ENCODE results near the gene PPIE. TPM values are rescaled to one million over a fixed set of nuclear protein-coding genes. Genes with fewer than 3 reads are reported as not detected.
A peak's percentile ranks its signal among the peaks of the same experiment; 100 is the strongest.

PPIE gene
- total and polyA plus RNA-seq, 2 of the 8 experiments (the other 6 are each of a cell fraction or from before 2014, with no cell fraction given): 38.9 to 56.1 TPM

DNA sequence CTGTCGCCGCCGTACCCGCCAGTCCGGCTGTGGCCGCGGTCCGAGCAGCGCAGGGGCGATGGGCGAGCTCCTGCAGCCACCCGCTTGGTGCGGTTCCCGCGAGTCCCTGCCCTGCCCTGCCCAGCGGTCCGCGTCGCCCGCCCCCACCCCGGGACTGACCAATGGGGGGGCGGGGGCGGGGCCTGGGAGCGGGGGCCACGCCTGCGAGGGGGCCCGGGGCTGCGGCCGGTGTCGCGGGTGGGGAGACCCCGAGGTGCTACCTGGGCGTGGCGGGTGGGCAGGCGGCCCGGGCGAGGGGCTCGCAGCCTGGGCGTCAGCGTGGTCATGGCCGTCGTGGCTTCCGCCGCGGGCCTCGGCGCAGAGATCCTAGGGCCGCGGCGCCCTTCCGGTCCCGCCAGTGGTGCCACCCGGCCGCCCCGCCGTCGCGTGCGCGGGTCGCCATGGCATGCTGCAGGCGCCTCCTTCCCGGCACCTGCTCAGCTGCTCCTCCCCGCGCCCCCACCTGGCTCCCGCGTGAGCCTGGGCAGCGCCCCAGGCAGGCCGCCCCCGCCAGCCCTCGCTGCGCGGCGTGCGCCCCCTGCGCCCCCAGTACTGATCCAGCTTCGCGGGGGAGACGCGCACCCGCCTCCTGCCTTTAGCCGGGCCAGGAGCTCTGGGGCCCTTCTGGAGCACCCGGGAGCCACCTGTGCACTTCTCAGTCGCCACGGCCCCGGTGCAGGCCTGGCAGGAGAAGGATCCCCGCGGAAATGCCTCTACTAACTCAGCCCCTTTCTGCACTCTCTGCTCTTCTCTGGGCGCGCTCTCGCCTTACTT is 50.3 kb downstream of the PPIE start, which contains the start of gene BMP8B (continued):
- no peak for TF ChIP-seq NRF1 (IDR thresholded peaks at IDR 0.05; ENCODE audit: low read depth, low read length)
- no peak for TF ChIP-seq SP2 (IDR thresholded peaks at IDR 0.05; ENCODE audit: low read length)
- TF ChIP-seq ATF3 (IDR thresholded peaks at IDR 0.05; ENCODE audit: insufficient read depth, low read depth, low read length): no peak
- 0 out of 4 replicates have a peak, but pooled peaks of 1 of the 2 experiments have one; percentile 77 for TF ChIP-seq HDAC2 (IDR thresholded peaks at IDR 0.05; ENCODE audit: borderline replicate concordance in 1 of 2, low read depth in 2 of 2, low read length in 2 of 2)
